GM19025 (cell line): ENCODE measurements around the gene PAK4.
"Not testable (repeated sequence)": the region's sequence is repeated elsewhere in the genome, so short reads cannot be mapped to it uniquely, and the experiment has no call there.

Experiments
- ATAC-seq: cut with Tn5 transposase; IDR thresholded peaks from one replicate; pipeline ENCODE4 v1.9.1; 2021; ENCODE audit warnings: mild to moderate bottlenecking, low read depth, moderate library complexity; ENCODE audit not compliant: unreplicated experiment

Gene PAK4

GRCh38 chr19:39128516-39129079 lies 3.0 kb downstream of the PAK4 start:
- no peak for ATAC-seq

- ATAC-seq: no peak
Measured at GRCh38 chr19:39129116-39129515, 3.5 kb downstream of the PAK4 start.

GRCh38 chr19:39130337-39131254 lies 5.0 kb downstream of the PAK4 start:
- no peak for ATAC-seq

- no peak for ATAC-seq
Measured at GRCh38 chr19:39131255-39131755, 5.7 kb downstream of the PAK4 start.

- ATAC-seq: no peak
Measured at GRCh38 chr19:39132344-39132969, 6.9 kb downstream of the PAK4 start.

GRCh38 chr19:39133431-39134270 lies 8.1 kb downstream of the PAK4 start:
- no peak for ATAC-seq

- no peak for ATAC-seq
Measured at GRCh38 chr19:39135701-39136100, 10.1 kb downstream of the PAK4 start.

GRCh38 chr19:39136225-39136940 lies 10.8 kb downstream of the PAK4 start:
- no peak for ATAC-seq

- no peak for ATAC-seq
Measured at GRCh38 chr19:39137131-39137530, 11.5 kb downstream of the PAK4 start.

GRCh38 chr19:39138221-39139211 lies 12.9 kb downstream of the PAK4 start:
- ATAC-seq: no peak

GRCh38 chr19:39139305-39139874 lies 13.8 kb downstream of the PAK4 start:
- no peak for ATAC-seq

GRCh38 chr19:39139971-39140453 lies 14.4 kb downstream of the PAK4 start:
- no peak for ATAC-seq

GRCh38 chr19:39140594-39140993 lies 15.0 kb downstream of the PAK4 start:
- no peak for ATAC-seq

GRCh38 chr19:39141929-39142328 lies 16.3 kb downstream of the PAK4 start:
- no peak for ATAC-seq

- no peak for ATAC-seq
Measured at GRCh38 chr19:39142630-39143029, 17.0 kb downstream of the PAK4 start.

- ATAC-seq: not testable (repeated sequence)
Measured at GRCh38 chr19:39143757-39144289, 18.2 kb downstream of the PAK4 start.

- ATAC-seq: no peak
Measured at GRCh38 chr19:39144290-39145071, 18.9 kb downstream of the PAK4 start.
